H1 (cell line): ENCODE measurements around the gene PTPRCAP.

Experiments used
- ASH2L ChIP-seq: fragments of 200-600, 300-600 bp; sonication (generic); IDR thresholded peaks from one replicate; pipeline ENCODE4 v1.7.1; 2017; ENCODE audit warnings: low read length
- CTCF ChIP-seq, 3 experiments: IDR thresholded peaks; 1 replicate in 2 of 3; 2 replicates in 1 of 3; pipeline versions ENCODE4 v1.5.1 to v1.6.1; 2011; ENCODE audit warnings: low read length in 3 of 3, mild to moderate bottlenecking in 3 of 3, inconsistent platforms in 2 of 3, low read depth in 1 of 3, moderate library complexity in 1 of 3; ENCODE audit not compliant: insufficient read depth in 1 of 3; ENCODE audit errors: control extremely low read depth in 1 of 3
- JUND ChIP-seq: IDR thresholded peaks from 2 replicates; pipeline ENCODE4 v1.6.1; 2011; ENCODE audit warnings: mild to moderate bottlenecking, improper control_type of control experiment, low read length
- YY1 ChIP-seq: IDR thresholded peaks from 2 replicates; pipeline ENCODE4 v1.6.1; 2011; ENCODE audit warnings: low read depth, mild to moderate bottlenecking, low read length

GRCh38 chr11:67409781-67410368 is 27.6 kb downstream of the PTPRCAP start:
- TF ChIP-seq YY1 = no peak
- no peak for TF ChIP-seq CTCF (IDR thresholded peaks at IDR 0.05; ENCODE audit: control extremely low read depth in 1 of 3, insufficient read depth in 1 of 3, low read depth in 1 of 3, low read length in 3 of 3)
- TF ChIP-seq ASH2L = no peak
- TF ChIP-seq JUND = no peak
